GM12865 (cell line): ENCODE results near the gene BPIFB3.
"Not testable (repeated sequence)": the region's sequence is repeated elsewhere in the genome, so short reads cannot be mapped to it uniquely, and the experiment has no call there.

ENCODE experiments used
- DNase-seq: peaks from one replicate; pipeline ENCODE4 v3.0.0; 2010; ENCODE audit warnings: low read depth
- H3K4me3 ChIP-seq: 2 replicates; pipeline ENCODE4 v1.5.1; 2011; ENCODE audit warnings: mild to moderate bottlenecking, low read depth, low read length, control low read depth
- TF ChIP-seq, protein P1 (sequence below): IDR thresholded peaks from 2 replicates; pipeline ENCODE4 v1.5.1; 2011; ENCODE audit warnings: low read length, control low read depth, low read depth, inconsistent platforms; ENCODE audit not compliant: insufficient read depth; ENCODE audit errors: missing control alignments

The BPIFB3 gene

DNA sequence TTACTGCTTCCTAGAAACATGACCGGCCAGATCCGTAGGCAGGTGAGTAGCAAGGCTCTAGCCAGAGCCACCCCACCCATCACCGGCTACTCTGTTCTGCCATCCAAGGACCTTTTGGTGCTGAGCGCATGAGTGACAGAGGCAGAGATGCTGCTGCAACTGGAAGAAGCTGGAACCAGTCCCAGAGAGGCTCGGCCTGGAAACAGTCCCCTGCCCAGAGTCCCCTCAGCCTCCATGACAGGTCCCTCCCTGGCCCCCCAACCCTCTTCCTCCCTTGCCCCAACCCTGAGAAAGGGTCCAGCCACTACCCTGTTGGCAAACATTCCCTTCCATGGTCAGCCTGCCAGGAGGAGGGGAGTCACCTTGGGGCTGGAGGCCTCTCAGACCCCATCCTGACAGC lies 57.6 kb downstream of the BPIFB3 start:
- H3K4me3 ChIP-seq = no peak overlapping the region
- TF ChIP-seq, protein P1, sequence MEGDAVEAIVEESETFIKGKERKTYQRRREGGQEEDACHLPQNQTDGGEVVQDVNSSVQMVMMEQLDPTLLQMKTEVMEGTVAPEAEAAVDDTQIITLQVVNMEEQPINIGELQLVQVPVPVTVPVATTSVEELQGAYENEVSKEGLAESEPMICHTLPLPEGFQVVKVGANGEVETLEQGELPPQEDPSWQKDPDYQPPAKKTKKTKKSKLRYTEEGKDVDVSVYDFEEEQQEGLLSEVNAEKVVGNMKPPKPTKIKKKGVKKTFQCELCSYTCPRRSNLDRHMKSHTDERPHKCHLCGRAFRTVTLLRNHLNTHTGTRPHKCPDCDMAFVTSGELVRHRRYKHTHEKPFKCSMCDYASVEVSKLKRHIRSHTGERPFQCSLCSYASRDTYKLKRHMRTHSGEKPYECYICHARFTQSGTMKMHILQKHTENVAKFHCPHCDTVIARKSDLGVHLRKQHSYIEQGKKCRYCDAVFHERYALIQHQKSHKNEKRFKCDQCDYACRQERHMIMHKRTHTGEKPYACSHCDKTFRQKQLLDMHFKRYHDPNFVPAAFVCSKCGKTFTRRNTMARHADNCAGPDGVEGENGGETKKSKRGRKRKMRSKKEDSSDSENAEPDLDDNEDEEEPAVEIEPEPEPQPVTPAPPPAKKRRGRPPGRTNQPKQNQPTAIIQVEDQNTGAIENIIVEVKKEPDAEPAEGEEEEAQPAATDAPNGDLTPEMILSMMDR = no peak
- DNase-seq = no peak

DNA sequence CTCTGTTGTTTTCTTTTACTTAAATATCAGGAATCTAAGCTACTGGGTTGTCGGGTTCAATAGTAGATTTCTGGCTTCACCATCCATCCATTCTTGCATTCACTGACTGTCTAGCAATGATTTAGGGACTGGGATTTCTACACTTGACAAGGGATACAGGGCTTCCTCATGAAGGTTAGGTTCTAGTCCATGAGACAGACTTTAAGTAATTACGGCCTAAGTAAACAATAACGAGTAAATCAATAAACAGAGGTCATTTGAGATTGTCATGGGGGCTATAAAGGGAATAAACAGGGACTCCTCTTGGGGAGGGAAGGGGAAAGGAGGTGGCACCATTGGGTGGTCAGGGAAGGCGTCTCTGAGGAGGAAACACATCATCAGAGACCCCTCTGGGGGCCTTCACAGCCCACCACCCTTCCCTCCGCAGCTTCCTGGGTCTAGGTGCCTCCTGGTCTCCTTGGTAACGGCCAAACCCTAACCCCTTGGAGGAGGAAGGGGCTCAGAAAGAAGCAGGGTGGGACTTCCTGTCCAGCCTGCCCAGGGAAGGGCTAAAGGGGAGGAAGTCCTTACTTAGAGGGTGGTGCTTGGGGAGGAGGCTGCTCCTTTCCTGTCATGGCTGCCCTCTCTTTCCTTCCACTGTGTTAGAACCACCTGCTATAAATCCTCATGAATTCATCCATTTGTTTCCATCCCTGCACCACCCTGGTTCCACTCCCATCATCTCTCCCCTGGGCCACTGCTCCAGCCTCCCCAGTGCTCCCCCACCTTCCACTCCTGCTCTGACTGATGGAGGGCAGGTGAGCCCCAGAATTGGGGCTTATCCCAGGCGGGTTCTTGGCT lies 59.1 kb downstream of the BPIFB3 start:
- no peak for DNase-seq
- H3K4me3 ChIP-seq = no peak overlapping the region
- TF ChIP-seq, protein P1 = no peak

DNA sequence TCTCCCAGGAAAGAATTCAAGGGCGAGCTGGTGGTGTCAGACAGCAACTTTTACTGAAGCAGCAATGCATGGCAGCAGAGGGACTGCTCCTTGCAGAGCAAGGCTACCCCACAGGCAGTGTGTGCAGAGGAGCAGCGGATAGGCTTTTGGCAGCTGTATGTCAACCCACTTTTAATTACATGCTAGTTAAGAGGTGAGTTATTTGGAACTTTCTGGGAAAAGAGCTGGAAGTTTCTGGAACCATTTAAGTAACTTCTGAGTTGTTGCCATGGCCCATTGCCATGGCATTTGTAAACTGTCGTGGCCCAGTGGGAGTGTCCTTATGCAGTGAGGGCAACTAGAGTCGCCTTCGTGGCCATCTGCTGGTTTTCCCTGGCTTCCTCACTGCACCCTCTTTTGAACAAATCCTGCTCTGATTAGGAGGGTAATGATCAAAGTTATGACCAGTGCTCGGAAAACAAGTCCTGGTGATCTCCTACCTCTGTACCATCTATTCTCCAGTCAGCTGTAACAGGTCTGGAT lies 59.7 kb downstream of the BPIFB3 start:
- H3K4me3 ChIP-seq = no peak overlapping the region
- TF ChIP-seq, protein P1 = no peak
- no peak for DNase-seq

DNA sequence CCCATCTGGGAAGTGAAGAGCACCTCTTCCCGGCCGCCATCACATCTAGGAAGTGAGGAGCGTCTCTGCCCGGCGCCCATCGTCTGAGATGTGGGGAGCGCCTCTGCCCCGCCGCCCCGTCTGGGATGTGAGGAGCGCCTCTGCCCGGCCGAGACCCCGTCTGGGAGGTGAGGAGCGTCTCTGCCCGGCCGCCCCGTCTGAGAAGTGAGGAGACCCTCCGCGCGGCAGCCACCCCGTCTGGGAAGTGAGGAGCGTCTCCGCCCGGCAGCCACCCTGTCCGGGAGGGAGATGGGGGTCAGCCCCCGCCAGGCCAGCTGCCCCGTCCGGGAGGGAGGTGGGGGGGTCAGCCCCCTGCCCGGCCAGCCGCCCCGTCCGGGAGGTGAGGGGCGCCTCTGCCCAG lies 61.8 kb downstream of the BPIFB3 start:
- not testable (repeated sequence) for H3K4me3 ChIP-seq, DNase-seq

DNA sequence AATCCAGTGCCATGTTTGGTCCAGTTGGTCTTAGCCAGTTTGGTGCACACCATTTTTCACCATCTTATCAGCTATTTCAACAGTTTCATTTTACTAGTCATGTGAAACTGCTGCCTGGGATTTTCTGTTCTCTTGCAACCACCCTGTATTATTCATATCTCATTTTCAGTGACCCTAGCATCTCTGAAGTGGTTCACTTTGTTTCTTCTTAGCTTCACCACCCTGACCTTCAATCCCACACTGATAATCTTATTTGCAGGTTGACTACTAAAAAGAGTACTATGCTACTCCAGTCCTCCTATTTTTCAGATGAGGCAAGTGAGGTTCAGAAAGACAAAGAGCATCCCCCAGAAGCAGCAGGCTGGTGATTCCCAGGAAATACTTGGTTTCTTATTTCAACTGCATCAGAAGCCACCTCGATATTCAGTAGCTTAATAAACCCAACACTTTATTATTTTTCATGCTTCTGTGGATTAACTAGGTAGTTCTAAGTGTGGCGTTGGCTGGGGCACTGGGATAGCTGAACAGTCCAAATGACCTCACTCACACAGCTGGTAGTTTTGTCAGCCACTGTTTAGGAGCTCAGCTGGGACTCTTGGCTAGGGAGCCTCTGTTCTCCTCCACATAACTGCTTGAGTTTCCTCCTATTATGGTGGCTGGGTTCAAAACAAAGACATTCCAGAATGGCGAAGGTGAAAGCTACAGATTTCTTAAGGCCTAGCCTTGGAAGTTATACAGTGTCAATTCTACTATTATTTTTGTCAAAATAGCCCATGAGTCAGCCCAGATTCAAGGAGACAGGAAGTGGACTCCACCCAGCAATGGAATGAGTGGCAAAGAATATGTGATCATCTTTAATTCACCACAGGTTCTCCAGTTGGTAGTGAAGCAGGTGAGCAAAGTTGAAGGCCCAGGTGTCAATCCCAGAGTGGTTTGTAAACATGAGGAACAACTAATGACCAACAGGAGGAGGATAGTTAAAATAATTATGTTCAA lies 66.3 kb downstream of the BPIFB3 start:
- H3K4me3 ChIP-seq = no peak overlapping the region
- peak; percentile 84 for DNase-seq
- TF ChIP-seq, protein P1 = no peak

DNA sequence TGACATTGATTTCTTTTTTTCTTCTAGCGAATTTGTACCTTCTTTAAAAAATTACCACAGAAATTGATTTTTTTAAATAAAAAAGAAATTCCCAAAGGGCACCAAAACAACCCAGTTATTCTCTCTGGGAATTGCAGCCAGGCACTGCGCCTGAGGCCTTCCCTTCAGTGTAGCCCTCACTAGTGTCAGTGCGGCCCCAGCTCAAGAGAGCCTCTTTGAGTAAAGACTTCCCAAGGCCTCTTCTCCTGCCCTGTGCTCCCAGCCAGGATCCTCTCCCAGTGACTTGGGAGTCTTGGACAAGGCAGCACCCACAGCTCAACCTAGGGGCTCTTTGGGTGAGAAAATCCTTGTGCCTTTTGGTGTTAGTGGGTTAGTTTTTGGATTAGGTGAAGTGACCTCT lies 67.2 kb downstream of the BPIFB3 start:
- H3K4me3 ChIP-seq = no peak overlapping the region
- no peak for DNase-seq
- TF ChIP-seq, protein P1 = no peak

DNA sequence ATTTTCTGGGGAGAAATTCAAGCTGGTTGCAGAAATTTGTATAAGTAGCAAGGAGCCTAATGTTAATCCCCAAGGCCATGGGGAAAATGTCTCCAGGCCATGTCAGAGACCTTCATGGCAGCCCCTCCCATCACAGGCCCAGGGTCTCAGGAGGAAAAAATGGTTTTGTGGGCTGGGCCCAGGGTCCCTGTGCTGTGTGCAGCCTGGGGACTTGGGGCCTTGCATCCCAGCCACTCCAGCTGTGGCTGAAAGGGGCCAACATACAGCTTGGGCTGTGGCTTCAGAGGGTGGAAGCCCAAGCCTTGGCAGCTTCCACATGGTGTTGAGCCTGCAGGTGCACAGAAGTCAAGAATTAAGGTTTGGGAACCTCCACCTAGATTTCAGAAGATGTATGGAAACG lies 68.6 kb downstream of the BPIFB3 start:
- DNase-seq, H3K4me3 ChIP-seq: not testable (repeated sequence)
